GM19239 (cell line): ENCODE measurements around the gene BAZ2B.

Experiments used
- DNase-seq: peaks from one replicate; pipeline ENCODE4 v3.0.0; 2011; ENCODE audit warnings: low spot score; ENCODE audit not compliant: insufficient read length
- FAIRE-seq: peaks from 2 replicates; lab custom pipeline; 2011; peaks lifted over from hg19 to GRCh38; lab: Jason Lieb, UNC

Gene BAZ2B

DNA sequence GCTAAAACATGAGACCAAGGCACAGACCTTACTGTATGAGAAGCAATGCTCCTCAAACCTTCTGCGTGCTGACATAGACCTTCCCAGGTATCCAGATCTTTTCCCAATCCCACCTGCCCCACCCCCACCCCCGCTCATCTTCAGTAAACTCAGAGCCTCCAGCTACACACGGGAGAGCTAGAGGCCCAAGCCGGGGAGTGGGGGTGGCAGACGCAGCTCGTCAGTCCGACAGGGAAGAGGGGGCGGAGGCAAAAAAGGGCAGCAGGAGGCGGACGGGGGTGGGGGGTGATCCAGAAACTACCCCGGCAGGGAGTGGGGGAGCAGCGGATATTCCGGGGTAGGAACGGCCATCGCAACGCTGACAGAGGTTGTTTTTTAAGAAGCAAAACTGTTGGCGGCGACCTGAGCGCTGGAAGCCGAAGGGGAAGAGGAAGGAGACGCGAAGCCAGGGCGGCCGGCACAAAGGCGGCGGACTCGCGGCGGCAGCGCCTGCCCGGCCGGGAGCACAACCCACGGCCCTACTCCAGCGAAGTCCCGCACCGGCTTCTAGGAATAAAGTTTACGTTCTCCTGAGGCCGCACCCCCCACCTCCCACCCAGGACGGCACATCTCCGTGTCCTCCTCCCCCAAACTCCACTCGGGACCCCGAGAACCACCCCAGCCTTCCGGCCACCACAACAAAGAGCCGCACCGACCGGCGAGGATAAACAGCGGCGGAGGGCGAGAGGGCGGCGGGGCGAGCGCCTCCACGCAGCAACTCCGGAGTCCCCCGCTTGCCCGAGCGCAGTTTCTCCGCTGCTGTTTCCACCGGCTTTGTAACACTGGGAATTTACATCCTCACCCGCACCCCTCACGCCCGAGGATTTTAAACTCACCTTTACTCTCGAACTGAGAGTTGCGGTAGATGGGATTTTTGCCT, 722 bp downstream of the BAZ2B start:
- peak; percentile 74 for FAIRE-seq
- DNase-seq: peak; percentile 26

- DNase-seq: no peak
Observed at GRCh38 chr2:159614534-159615366, 1.6 kb downstream of the BAZ2B start.

DNA sequence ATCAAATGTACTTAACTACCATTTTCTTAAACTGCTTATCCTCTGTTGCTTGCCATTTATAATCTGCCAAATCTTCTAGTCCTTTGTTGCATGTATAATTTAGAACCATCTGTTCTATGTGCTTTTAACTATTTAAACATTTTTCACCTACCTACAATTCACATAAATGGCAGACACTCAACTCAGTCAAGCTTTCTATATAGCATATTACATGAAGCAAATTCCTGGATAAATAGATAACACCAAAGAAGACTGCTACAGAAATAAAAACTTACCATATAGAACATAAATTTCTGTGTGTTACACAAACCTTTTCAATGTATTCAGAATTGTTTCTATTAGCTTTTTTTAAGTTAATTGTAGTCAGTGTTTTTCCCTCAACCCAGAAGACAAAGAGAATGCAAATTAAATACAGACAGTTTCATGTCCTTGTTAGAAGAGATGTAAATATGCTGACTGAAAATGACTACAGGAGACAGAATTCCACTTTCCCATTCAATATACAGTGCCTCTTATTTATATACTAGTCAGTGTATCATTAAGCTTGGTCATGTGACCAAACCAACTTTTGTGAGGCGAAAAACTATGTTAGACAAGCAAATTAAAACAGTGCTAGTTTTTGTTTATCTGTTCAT, 2.6 kb downstream of the BAZ2B start:
- DNase-seq: no peak
- FAIRE-seq: no peak

More at GRCh38 chr2:159614534-159615366, 1.6 kb downstream of the BAZ2B start:
- FAIRE-seq: peak; percentile 48

DNA sequence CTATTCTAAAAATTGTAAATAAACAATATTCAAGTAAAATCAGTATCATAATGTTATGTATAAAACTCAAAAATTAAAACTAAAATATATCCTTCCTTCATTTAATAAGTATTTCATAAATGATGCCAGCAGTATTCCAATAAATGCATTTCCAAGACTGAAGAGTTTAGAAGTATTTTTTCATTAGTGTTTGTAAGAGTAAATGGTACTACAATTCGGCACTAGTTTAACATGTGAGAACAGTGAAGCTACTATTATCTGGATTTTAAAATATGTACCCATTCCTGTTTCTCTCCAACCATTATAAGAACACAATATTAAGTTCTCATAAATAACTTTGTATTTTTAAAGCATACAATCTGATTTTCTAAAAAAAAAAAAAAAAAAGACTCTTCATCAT, 3.3 kb downstream of the BAZ2B start:
- FAIRE-seq: no peak
- no peak for DNase-seq

DNA sequence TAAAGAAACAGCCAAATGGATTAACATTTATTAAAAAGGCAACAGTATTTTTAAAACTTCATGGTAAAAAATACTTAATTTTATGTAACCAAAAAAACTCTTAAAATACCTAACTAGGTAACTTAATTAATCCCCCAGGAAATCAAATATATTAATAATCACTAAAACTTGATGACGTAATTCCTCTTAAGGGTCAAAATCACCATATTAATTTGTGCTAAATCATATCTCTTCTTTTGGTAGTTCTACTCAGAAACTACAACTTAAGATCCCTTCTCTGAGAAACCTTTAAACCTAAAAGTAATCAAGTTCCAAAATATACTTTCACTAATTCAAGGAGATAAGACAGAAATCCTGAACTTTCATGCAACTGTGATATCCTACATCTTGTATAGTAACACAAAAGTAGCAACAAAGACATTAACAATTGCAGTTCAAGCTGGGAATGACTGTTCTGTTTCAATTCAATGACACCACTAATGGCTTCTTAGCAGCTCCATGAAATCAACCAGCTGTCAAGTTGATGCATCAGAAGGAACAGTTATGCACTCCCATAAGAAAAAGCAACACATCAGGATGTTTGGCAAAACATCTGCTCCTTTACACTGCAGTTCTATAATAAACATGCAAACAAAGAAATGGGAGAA, 4.0 kb downstream of the BAZ2B start:
- no peak for DNase-seq
- FAIRE-seq: peak; percentile 75

GRCh38 chr2:159609811-159610549, 6.4 kb downstream of the BAZ2B start:
- FAIRE-seq: no peak
- DNase-seq: no peak

- no peak for FAIRE-seq
- no peak for DNase-seq
Observed at GRCh38 chr2:159608723-159609308, 7.5 kb downstream of the BAZ2B start.

DNA sequence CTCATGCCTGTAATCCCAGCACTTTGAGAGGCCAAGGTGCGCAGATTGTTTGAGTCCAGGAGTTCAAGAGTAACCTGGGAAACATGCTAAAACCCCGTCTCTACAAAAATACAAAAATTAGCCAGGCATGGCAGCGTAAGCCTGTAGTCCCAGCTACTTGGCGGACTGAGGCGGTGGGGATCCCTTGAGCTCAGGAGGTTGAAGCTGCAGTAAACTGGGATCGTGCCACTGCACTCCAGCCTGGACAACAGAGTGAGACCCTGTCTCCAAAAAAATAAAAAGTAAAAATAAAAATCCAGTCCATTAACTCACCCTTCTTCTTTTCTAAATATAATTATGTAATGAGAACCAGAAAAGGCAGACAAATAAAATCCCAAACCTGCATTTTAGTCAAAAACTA, 8.2 kb downstream of the BAZ2B start:
- DNase-seq (no peak), FAIRE-seq (no peak)

DNA sequence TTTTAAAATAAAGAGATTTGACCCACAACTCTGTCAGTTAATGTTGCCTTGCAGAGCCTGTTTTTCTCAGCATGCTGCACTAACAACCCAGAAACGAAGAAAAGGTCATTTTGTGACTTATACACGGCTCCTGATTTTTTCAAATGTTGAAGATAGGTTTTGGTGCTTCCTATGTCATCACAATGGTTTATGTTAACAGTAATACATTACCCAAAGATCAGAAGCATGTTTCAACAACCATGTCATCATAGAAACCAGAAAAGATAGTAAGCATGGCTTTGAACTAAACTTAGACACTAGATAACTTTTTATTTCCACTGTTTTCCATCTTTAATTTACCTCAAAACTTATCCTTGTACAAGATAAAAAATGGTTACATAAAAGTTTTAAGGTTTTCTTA, 10.1 kb downstream of the BAZ2B start:
- DNase-seq: no peak
- no peak for FAIRE-seq

DNA sequence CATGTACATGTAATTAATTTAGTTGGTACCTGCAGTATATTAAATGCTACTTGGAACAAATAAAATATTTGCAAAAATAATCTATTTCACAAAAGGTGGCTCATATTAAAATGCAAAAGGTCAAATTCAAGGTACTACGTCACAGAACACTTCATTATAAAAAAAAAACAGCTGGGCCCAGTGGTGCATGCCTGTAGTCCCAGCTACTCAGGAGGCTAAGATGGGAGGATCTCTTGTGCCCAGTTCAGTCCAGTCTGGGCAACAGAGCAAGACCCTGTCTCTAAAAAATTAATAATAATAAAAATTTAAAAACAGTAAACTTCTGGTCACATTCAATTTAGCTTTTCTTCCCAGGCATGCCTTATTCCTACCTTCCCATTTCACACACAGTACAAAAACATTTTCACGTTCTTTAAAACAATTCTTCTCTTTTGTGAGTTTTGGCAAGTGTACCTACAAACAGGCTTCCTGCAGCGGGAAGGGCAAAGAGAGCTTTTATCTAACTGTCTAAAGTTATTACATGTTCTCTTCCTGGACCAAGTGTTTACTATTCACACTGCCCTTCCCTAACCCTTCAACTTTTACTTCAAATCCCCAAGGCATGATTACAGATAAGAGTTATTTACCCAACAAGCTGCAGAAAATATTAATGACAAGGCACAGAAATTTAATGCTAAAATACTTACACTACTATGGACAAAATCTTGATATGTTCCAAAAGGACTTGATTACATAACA, 10.7 kb downstream of the BAZ2B start:
- DNase-seq (no peak), FAIRE-seq (peak; percentile 49)

DNA sequence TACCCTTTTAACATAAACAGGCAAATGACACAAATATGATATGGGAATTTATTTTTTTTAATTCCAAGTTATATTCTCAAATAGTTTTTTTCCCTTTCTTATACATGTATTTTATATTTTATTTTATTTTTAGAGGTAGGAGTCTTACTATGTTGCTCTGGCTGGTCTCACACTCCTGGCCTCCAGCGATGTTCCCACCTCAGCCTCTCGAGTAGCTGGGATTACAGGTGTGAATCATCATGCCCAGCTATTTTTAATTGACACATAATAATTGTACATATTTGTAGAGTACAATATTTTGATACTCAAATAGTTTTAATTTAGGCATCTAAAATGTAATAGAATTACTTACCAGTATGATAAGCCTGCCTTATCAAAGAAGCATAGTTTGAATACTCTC, 12.2 kb downstream of the BAZ2B start:
- FAIRE-seq: no peak

DNA sequence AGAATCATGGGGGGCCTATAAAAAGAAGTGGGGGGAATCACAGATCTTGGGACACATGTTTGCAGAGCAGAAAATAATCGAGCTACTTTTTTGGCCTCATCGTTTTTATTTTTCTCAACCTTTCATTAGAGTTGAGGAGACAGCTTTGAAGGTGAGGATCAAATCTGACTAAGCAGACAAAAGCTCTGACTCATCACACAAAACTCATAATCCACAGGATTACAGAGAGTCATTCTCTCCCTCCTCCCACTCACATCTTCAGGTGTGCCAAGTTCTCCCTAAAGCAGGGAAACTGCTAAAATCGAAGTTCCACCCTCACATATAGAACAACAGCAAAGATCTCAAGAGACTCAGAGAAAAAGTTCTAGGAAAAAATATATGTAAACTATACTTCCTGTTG, 15.6 kb downstream of the BAZ2B start:
- FAIRE-seq (no peak), DNase-seq (no peak)

More for the DNA sequence above, 12.2 kb downstream of the BAZ2B start:
- no peak for DNase-seq

GRCh38 chr2:159595410-159596046, 20.8 kb downstream of the BAZ2B start:
- FAIRE-seq (no peak), DNase-seq (no peak)

DNA sequence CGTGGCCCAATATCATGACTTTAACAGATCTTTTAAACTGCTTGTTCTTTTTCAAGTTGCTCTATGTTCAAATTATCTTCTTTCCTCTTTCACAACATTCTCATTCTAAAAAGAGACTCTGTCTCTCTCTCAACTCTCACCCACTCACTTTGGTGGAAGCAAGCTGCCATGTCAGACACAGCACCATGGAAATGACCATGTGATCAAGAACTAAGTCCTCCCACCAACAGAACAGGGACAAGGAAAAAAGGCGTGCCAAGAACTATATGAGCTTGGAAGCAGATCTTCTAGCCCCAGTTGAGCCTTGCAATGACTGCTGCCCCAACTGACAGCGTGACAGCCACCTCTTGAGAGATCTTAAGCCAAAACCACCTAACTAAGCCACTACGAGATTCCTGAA, 23.9 kb downstream of the BAZ2B start:
- FAIRE-seq (no peak), DNase-seq (no peak)

DNA sequence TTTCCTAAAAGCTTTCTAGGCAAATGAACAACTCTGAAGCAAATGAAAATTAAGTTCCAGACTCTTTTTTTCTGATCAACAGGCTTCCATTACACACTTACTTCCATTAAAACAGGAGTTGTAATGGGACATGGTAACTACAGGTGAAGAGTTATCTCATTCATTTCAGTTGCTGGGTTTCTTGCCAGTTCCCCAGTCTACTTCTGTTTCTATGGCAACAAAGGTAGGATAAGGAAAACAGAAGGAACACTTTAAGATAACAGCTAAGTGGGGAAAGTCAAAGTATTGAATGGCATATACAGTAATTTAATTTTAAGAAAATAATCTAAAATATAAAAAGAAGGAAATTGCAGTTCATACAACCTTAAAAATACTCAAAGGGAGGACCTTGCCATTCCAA, 25.1 kb downstream of the BAZ2B start:
- FAIRE-seq: no peak

GRCh38 chr2:159589286-159589685, 27.1 kb downstream of the BAZ2B start:
- DNase-seq (no peak), FAIRE-seq (no peak)

More for the DNA sequence above, 25.1 kb downstream of the BAZ2B start:
- no peak for DNase-seq

GRCh38 chr2:159586034-159586433, 30.3 kb downstream of the BAZ2B start:
- FAIRE-seq (no peak), DNase-seq (no peak)

DNA sequence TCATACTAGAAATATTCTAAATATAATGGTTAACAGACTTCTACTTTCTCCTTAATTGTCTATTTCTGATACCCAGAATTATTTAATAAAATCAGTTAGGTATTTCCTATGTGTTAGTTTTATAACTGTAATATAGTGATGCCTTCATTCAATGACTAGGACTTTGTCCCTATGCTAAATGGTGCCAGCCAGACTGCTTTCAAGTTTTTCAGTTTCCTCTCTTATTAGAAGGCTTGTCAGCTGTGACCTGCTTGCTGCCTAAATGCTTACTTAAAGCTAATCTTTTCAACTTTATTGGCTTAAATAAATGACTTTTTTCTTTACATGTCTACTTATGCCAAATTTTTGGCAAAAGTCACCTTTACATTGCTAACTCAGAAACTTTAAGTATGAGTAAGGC, 30.7 kb downstream of the BAZ2B start:
- DNase-seq (no peak), FAIRE-seq (no peak)
